Uterus (tissue), 4 donors: ENCODE measurements around the gene OR13G1. TPM values are rescaled to one million over a fixed set of nuclear protein-coding genes. Genes with fewer than 3 reads are reported as not detected.
A peak's percentile ranks its signal among the peaks of the same experiment; 100 is the strongest.

Experiments
- DNase-seq, 2 donors: peaks; one replicate each; pipeline ENCODE4 v3.0.0-alpha.2; 2019 to 2020
- H3K27ac ChIP-seq, 2 donors: fragments of 200-600 bp; sonication (generic); 1 replicate in 1 of 2; 2 replicates in 1 of 2; pipeline ENCODE4 v1.5.1; 2016 to 2018
- H3K27me3 ChIP-seq, 2 donors: fragments of 200-600 bp; sonication (generic); one replicate each; pipeline ENCODE4 v1.5.1; 2018 to 2019; ENCODE audit warnings: control low read depth in 1 of 2
- H3K36me3 ChIP-seq, 2 donors: fragments of 200-600 bp; sonication (generic); one replicate each; pipeline ENCODE4 v1.5.1; 2019; ENCODE audit warnings: control low read depth in 1 of 2
- H3K4me1 ChIP-seq, 2 donors: fragments of 200-600 bp; sonication (generic); one replicate each; pipeline ENCODE4 v1.5.1; 2018 to 2019; ENCODE audit warnings: control low read depth in 1 of 2
- H3K4me3 ChIP-seq, 2 donors: fragments of 200-600 bp; sonication (generic); 1 replicate in 1 of 2; 2 replicates in 1 of 2; pipeline ENCODE4 v1.5.1; 2018 to 2019; ENCODE audit warnings: mild to moderate bottlenecking in 1 of 2
- H3K9me3 ChIP-seq, 2 donors: fragments of 200-600 bp; sonication (generic); one replicate each; pipeline ENCODE4 v1.5.1; 2019; ENCODE audit warnings: control low read depth in 1 of 2
- CTCF ChIP-seq, 4 experiments: fragments of 200-600 bp in 2 of 4; fragments of 450-650 bp in 2 of 4; sonication (generic) in 2 of 4; IDR thresholded peaks; one replicate each; pipeline ENCODE4 v1.5.1; 2016 to 2019; ENCODE audit warnings: antibody characterized with exemption in 4 of 4, mild to moderate bottlenecking in 2 of 4, moderate library complexity in 1 of 4
- POLR2A ChIP-seq, 2 donors: fragments of 450-650 bp; IDR thresholded peaks; one replicate each; pipeline ENCODE4 v1.6.1; 2016; ENCODE audit warnings: antibody characterized with exemption in 2 of 2, mild to moderate bottlenecking in 1 of 2, moderate library complexity in 1 of 2
- intact Hi-C: fragments of 100-400 bp; cut with DNase I; formaldehyde crosslinking; loops from one replicate; pipeline ENCODE4 v1.15.1; 2023; ENCODE audit warnings: low total_unique reads
- total RNA-seq, 4 donors: library from RNA; depleted of rRNA in 3 of 4; stranded (reverse); fragments of >200 nt in 3 of 4; gene quantifications; one replicate each; pipeline versions ENCODE4 v1.1.0 to v1.2.4, GENCODE V29; 2014 to 2023
- donor health status: DM: yes; HTN: yes; CAD: no.

Gene OR13G1
- total RNA-seq, 4 donors from 2014 or later: not detected

GRCh38 chr1:247653040-247653439, 26.5 kb downstream of the OR13G1 start:
- no peak for TF ChIP-seq POLR2A (IDR thresholded peaks at IDR 0.05)
- TF ChIP-seq CTCF (IDR thresholded peaks at IDR 0.05): no peak
- Histone ChIP-seq H3K9me3 (no peaks in the 10 kb centered on the region), H3K27ac (no peak overlapping the region), H3K4me3 (no peak overlapping the region), H3K36me3 (no peaks in the 10 kb centered on the region), H3K4me1 (no peaks in the 10 kb centered on the region), H3K27me3 (no peaks in the 10 kb centered on the region)
- no peak for DNase-seq
- intact Hi-C loops: no loop called here

GRCh38 chr1:247647864-247648263, 31.7 kb downstream of the OR13G1 start:
- peak in 1 of 2 donors; percentile 24 for DNase-seq

GRCh38 chr1:247646867-247647266, 32.7 kb downstream of the OR13G1 start:
- intact Hi-C loops: no loop called here

More at GRCh38 chr1:247647864-247648263, 31.7 kb downstream of the OR13G1 start:
- H3K4me1 ChIP-seq: no peaks in the 10 kb centered on the region
- H3K36me3 ChIP-seq: no peaks in the 10 kb centered on the region
- no peak overlapping the region for H3K4me3 ChIP-seq
- no peak overlapping the region for H3K27ac ChIP-seq
- TF ChIP-seq CTCF (IDR thresholded peaks at IDR 0.05) (no peak), POLR2A (IDR thresholded peaks at IDR 0.05) (no peak)
- no peaks in the 10 kb centered on the region for H3K27me3 ChIP-seq
- H3K9me3 ChIP-seq: no peaks in the 10 kb centered on the region
- intact Hi-C loops: no loop called here

GRCh38 chr1:247642742-247643141, 36.8 kb downstream of the OR13G1 start:
- no peaks in the 10 kb centered on the region for H3K27me3 ChIP-seq
- H3K4me3 ChIP-seq: no peak overlapping the region
- no peaks in the 10 kb centered on the region for H3K36me3 ChIP-seq
- DNase-seq: no peak
- intact Hi-C loops: no loop called here
- TF ChIP-seq CTCF (IDR thresholded peaks at IDR 0.05): no peak
- TF ChIP-seq POLR2A (IDR thresholded peaks at IDR 0.05): no peak
- no peaks in the 10 kb centered on the region for H3K4me1 ChIP-seq
- no peaks in the 10 kb centered on the region for H3K9me3 ChIP-seq
- H3K27ac ChIP-seq: no peak overlapping the region

More at GRCh38 chr1:247646867-247647266, 32.7 kb downstream of the OR13G1 start:
- no peak overlapping the region for H3K4me3 ChIP-seq
- no peaks in the 10 kb centered on the region for H3K4me1 ChIP-seq
- TF ChIP-seq CTCF (IDR thresholded peaks at IDR 0.05) (no peak), POLR2A (IDR thresholded peaks at IDR 0.05) (no peak)
- H3K9me3 ChIP-seq: no peaks in the 10 kb centered on the region
- no peaks in the 10 kb centered on the region for H3K36me3 ChIP-seq
- no peak overlapping the region for H3K27ac ChIP-seq
- no peak for DNase-seq
- no peaks in the 10 kb centered on the region for H3K27me3 ChIP-seq

GRCh38 chr1:247639381-247639981, 40.1 kb downstream of the OR13G1 start:
- DNase-seq: peak; percentile 47 to 67
- peak overlapping the region; percentile 52 to 59 for H3K27ac ChIP-seq

More at GRCh38 chr1:247639381-247639981, 40.1 kb downstream of the OR13G1 start:
- no peaks in the 10 kb centered on the region for H3K4me1 ChIP-seq
- intact Hi-C loops: no loop called here
- no peaks in the 10 kb centered on the region for H3K36me3 ChIP-seq
- no peaks in the 10 kb centered on the region for H3K9me3 ChIP-seq
- H3K4me3 ChIP-seq: peak overlapping the region in 1 of 2 donors; percentile 35
- H3K27me3 ChIP-seq: no peaks in the 10 kb centered on the region
- TF ChIP-seq CTCF (IDR thresholded peaks at IDR 0.05): no peak
- peak; percentile 39 to 63 for TF ChIP-seq POLR2A (IDR thresholded peaks at IDR 0.05)
